NK-92 (cell line): ENCODE results near the gene OSTF1.

ENCODE experiments used
- DNase-seq: peaks from one replicate; lab custom pipeline; 2025; ENCODE audit not compliant: unreplicated experiment; lab: John Stamatoyannopoulos, UW

OSTF1 gene

GRCh38 chr9:75161116-75161857, 73.0 kb downstream of the OSTF1 start:
- DNase-seq, result no peak

GRCh38 chr9:75163764-75164163, 75.5 kb downstream of the OSTF1 start:
- DNase-seq, result no peak

- DNase-seq, result no peak
Measured at GRCh38 chr9:75164573-75164972, 76.3 kb downstream of the OSTF1 start.

GRCh38 chr9:75167281-75167680, 79.0 kb downstream of the OSTF1 start:
- DNase-seq, result no peak

- no peak for DNase-seq
Measured at GRCh38 chr9:75168270-75169178, 80.2 kb downstream of the OSTF1 start.

- DNase-seq, result no peak
Measured at GRCh38 chr9:75169623-75170022, 81.3 kb downstream of the OSTF1 start.

GRCh38 chr9:75170898-75171360, 82.6 kb downstream of the OSTF1 start:
- no peak for DNase-seq

GRCh38 chr9:75175395-75175794, 87.1 kb downstream of the OSTF1 start:
- no peak for DNase-seq

- DNase-seq, result no peak
Measured at GRCh38 chr9:75176037-75176436, 87.7 kb downstream of the OSTF1 start.

- DNase-seq, result no peak
Measured at GRCh38 chr9:75181750-75182149, 93.4 kb downstream of the OSTF1 start.

GRCh38 chr9:75183306-75183705, 95.0 kb downstream of the OSTF1 start:
- DNase-seq, result no peak

GRCh38 chr9:75184471-75184870, 96.2 kb downstream of the OSTF1 start:
- no peak for DNase-seq

GRCh38 chr9:75185585-75186170, 97.4 kb downstream of the OSTF1 start:
- DNase-seq, result no peak

GRCh38 chr9:75186767-75187380, 98.6 kb downstream of the OSTF1 start:
- no peak for DNase-seq

GRCh38 chr9:75188756-75189155, 100.4 kb downstream of the OSTF1 start:
- no peak for DNase-seq

- DNase-seq, result no peak
Measured at GRCh38 chr9:75190762-75191161, 102.4 kb downstream of the OSTF1 start.
